Liver (tissue), 3 donors: ENCODE measurements around the gene RXRB.

Source experiments
- EGR1 ChIP-seq, 2 donors: IDR thresholded peaks; 2 replicates each; pipeline ENCODE4 v1.6.1; 2016 to 2018; ENCODE audit warnings: antibody characterized with exemption in 2 of 2, low read depth in 2 of 2
- JUND ChIP-seq, 2 donors: IDR thresholded peaks; 2 replicates each; pipeline ENCODE4 v1.6.1; 2016; ENCODE audit warnings: antibody characterized with exemption in 2 of 2
- RAD21 ChIP-seq, 2 donors: IDR thresholded peaks; 2 replicates each; pipeline ENCODE4 v1.6.1; 2016; ENCODE audit warnings: antibody characterized with exemption in 2 of 2, mild to moderate bottlenecking in 2 of 2
- REST ChIP-seq: IDR thresholded peaks from 2 replicates; pipeline ENCODE4 v1.6.1; 2016; ENCODE audit warnings: antibody characterized with exemption, mild to moderate bottlenecking
- RXRA ChIP-seq, 2 donors: IDR thresholded peaks; 2 replicates each; pipeline ENCODE4 v1.6.1; 2017 to 2018; ENCODE audit warnings: antibody characterized with exemption in 2 of 2, mild to moderate bottlenecking in 1 of 2
- YY1 ChIP-seq: IDR thresholded peaks from 2 replicates; pipeline ENCODE4 v1.6.1; 2016; ENCODE audit warnings: antibody characterized with exemption, mild to moderate bottlenecking
- TF ChIP-seq, protein P1 (sequence below): fragments of 150-350 bp; IDR thresholded peaks from 2 replicates; pipeline ENCODE4 v1.5.1; 2017; ENCODE audit warnings: improper control_type of control experiment, low read depth, low read length; ENCODE audit not compliant: missing input control
- donor health status: healthy.
- donor health status: healthy.

GRCh38 chr6:33176906-33177305 lies 23.6 kb downstream of the RXRB start:
- no peak for TF ChIP-seq EGR1 (IDR thresholded peaks at IDR 0.05; ENCODE audit: low read depth in 2 of 2)
- TF ChIP-seq, protein P1, sequence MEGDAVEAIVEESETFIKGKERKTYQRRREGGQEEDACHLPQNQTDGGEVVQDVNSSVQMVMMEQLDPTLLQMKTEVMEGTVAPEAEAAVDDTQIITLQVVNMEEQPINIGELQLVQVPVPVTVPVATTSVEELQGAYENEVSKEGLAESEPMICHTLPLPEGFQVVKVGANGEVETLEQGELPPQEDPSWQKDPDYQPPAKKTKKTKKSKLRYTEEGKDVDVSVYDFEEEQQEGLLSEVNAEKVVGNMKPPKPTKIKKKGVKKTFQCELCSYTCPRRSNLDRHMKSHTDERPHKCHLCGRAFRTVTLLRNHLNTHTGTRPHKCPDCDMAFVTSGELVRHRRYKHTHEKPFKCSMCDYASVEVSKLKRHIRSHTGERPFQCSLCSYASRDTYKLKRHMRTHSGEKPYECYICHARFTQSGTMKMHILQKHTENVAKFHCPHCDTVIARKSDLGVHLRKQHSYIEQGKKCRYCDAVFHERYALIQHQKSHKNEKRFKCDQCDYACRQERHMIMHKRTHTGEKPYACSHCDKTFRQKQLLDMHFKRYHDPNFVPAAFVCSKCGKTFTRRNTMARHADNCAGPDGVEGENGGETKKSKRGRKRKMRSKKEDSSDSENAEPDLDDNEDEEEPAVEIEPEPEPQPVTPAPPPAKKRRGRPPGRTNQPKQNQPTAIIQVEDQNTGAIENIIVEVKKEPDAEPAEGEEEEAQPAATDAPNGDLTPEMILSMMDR = no peak
- TF ChIP-seq REST = no peak
- TF ChIP-seq RAD21 (IDR thresholded peaks at IDR 0.05) = no peak
- TF ChIP-seq JUND (IDR thresholded peaks at IDR 0.05) = no peak
- TF ChIP-seq YY1 = no peak
- no peak for TF ChIP-seq RXRA (IDR thresholded peaks at IDR 0.05)
